ENCODE data around the gene RASSF8. TPM values are rescaled to one million over a fixed set of nuclear protein-coding genes. Genes with fewer than 3 reads are reported as not detected.

RASSF8 gene
- total and polyA plus RNA-seq, 2 of the 8 experiments (the other 6 are each of a cell fraction or from before 2014, with no cell fraction given), result 6.4 to 46.7 TPM

GRCh38 chr12:25980035-25980434 is 21.6 kb downstream of the RASSF8 start (continued):
- no peak for TF ChIP-seq TCF12 (IDR thresholded peaks at IDR 0.05; ENCODE audit: low read depth, low read length)
- no peak for TF ChIP-seq EZH2 (IDR thresholded peaks at IDR 0.05; ENCODE audit: low read depth, low read length, severe bottlenecking)
- no peak for TF ChIP-seq CHD7 (IDR thresholded peaks at IDR 0.05; ENCODE audit: insufficient replicate concordance, low read length)
- TF ChIP-seq EP300 (IDR thresholded peaks at IDR 0.05; ENCODE audit: borderline replicate concordance in 1 of 2, low read depth in 2 of 2, low read length in 2 of 2), result no peak
- TF ChIP-seq HDAC6 (IDR thresholded peaks at IDR 0.05; ENCODE audit: low read depth, low read length), result no peak
